WERI-Rb-1 (cell line): ENCODE results near the gene TOM1L2.

Experiments used
- DNase-seq: peaks from one replicate; pipeline ENCODE4 v3.0.0-alpha.2; 2020
- H3K27ac ChIP-seq: fragments of 250-450 bp; sonication (Bioruptor Pico); 2 replicates; pipeline ENCODE4 v1.5.1; 2020; ENCODE audit warnings: mild to moderate bottlenecking, moderate library complexity
- H3K27me3 ChIP-seq: fragments of 250-450 bp; sonication (Bioruptor Pico); 2 replicates; pipeline ENCODE4 v1.5.1; 2021; ENCODE audit warnings: mild to moderate bottlenecking, low read depth, moderate library complexity; ENCODE audit not compliant: insufficient read depth, severe bottlenecking
- H3K36me3 ChIP-seq: fragments of 250-450 bp; sonication (Bioruptor Pico); 2 replicates; pipeline ENCODE4 v1.5.1; 2020; ENCODE audit warnings: mild to moderate bottlenecking, moderate library complexity
- H3K4me3 ChIP-seq: 2 replicates; pipeline ENCODE4 v1.5.1; 2011; ENCODE audit warnings: low read depth, mild to moderate bottlenecking, control low read depth, low read length
- H3K9me3 ChIP-seq: fragments of 250-450 bp; sonication (Bioruptor Pico); 2 replicates; pipeline ENCODE4 v1.5.1; 2021; ENCODE audit warnings: mild to moderate bottlenecking, moderate library complexity; ENCODE audit not compliant: severe bottlenecking
- CTCF ChIP-seq: IDR thresholded peaks from 2 replicates; pipeline ENCODE4 v1.5.1; 2011; ENCODE audit warnings: low read depth, mild to moderate bottlenecking, control low read depth, inconsistent platforms, low read length

TOM1L2 gene

GRCh38 chr17:17976931-17977570 is 4.9 kb upstream of the TOM1L2 start:
- Histone ChIP-seq H3K36me3 (no peaks in the 10 kb centered on the region), H3K27me3 (no peaks in the 10 kb centered on the region), H3K4me3 (no peak overlapping the region), H3K9me3 (no peaks in the 10 kb centered on the region), H3K27ac (no peak overlapping the region)
- DNase-seq: no peak
- no peak for TF ChIP-seq CTCF

DNA sequence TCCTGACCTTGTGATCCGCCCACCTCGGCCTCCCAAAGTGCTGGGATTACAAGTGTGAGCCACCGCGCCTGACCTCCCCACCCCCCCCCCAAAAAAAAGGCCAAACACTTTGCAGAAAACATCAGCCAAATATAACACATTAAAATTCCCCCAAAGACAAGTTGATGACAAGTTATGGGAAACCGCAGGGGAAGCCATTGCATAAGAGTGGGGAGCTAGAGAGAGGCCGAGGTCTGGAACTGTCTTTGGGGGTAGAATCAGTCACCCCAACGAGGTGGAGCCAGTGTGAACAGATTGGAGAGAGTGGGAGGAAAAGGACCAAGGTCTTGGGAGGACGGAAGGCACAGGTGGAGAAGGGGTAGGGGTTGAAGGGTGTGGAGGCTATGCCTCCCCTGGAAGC is 3.2 kb upstream of the TOM1L2 start:
- Histone ChIP-seq H3K4me3 (no peak overlapping the region), H3K27me3 (no peaks in the 10 kb centered on the region), H3K9me3 (no peaks in the 10 kb centered on the region), H3K27ac (no peak overlapping the region), H3K36me3 (no peaks in the 10 kb centered on the region)
- DNase-seq: no peak
- TF ChIP-seq CTCF: no peak

GRCh38 chr17:17972952-17973254 is 703 bp upstream of the TOM1L2 start:
- Histone ChIP-seq H3K36me3 (no peaks in the 10 kb centered on the region), H3K27ac (no peak overlapping the region), H3K9me3 (no peaks in the 10 kb centered on the region), H3K27me3 (no peaks in the 10 kb centered on the region), H3K4me3 (peak overlapping the region; percentile 74)
- no peak for DNase-seq
- no peak for TF ChIP-seq CTCF

DNA sequence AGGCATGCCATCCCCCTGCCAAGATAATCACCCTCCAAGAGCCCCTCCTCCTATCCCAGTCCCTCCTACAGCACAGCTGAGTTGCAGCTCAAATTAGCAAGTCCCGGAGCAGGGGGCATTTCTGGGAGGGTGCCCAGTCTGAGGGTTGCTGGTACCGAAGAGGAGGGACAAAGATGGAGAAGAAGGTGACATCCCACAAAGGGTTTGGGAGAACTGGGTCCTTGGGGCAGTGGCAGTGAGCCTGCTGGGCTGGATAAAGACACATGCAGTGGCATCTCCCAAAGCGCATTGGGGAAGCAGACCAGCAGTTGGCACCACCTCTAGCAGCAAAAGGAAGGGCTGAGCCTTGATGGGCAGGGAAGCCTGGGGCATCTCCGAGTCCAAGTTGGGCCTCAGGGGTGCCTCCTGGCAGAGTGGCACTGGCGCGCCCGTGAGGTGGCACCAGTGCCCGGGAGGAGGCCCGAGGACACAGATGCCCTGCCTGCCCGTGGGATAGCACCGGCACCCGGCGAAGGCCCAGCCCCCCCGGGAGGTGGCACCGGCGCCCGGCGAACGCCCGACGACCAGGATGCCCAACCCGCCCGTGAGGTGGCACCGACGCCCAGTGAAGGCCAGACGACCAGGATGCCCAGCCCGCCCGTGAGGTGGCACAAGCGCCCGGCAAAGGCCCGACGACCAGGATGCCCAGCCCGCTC is 622 bp downstream of the TOM1L2 start:
- Histone ChIP-seq H3K9me3 (no peaks in the 10 kb centered on the region), H3K4me3 (peak overlapping the region; percentile 76), H3K27ac (peak overlapping the region; percentile 20; the same call in 1 of the 2 replicates), H3K27me3 (no peaks in the 10 kb centered on the region), H3K36me3 (no peaks in the 10 kb centered on the region)
- no peak for DNase-seq
- TF ChIP-seq CTCF: no peak

- no peak overlapping the region for H3K4me3 ChIP-seq
- no peak for TF ChIP-seq CTCF
- H3K27ac ChIP-seq: no peak overlapping the region
- H3K9me3 ChIP-seq: no peaks in the 10 kb centered on the region
- DNase-seq: no peak
- H3K36me3 ChIP-seq: no peaks in the 10 kb centered on the region
- no peaks in the 10 kb centered on the region for H3K27me3 ChIP-seq
Measured at GRCh38 chr17:17970699-17971430, 1.3 kb downstream of the TOM1L2 start.
